PC-3 (cell line): ENCODE data around the gene ZNF346. TPM values are rescaled to one million over a fixed set of nuclear protein-coding genes. Genes with fewer than 3 reads are reported as not detected.

Experiments used
- ATAC-seq: fragments of 200-7000 bp; cut with Tn5 transposase; 2 replicates; pipeline ENCODE4 v1.9.1; 2020; ENCODE audit warnings: mild to moderate bottlenecking, moderate library complexity
- BruUV-seq: library from RNA; stranded (reverse); fragments of 400-500 nt; replicated peaks from 2 replicates; lab custom pipeline; 2021; lab: Mats Ljungman, UMichigan
- CTCF ChIA-PET: fragments of 300-600 bp; sonication (Branson Sonifier 250); formaldehyde crosslinking; loops from one replicate; lab custom pipeline; 2022; ENCODE audit warnings: antibody characterized with exemption; lab: Charles Lee
- POLR2A ChIA-PET: fragments of 300-600 bp; sonication (Branson Sonifier 250); formaldehyde crosslinking; loops from one replicate; lab custom pipeline; 2022; ENCODE audit warnings: antibody characterized with exemption; ENCODE audit not compliant: unreplicated experiment; lab: Charles Lee
- DNase-seq: peaks from one replicate; pipeline ENCODE4 v3.0.0-alpha.2; 2015
- H2AFZ ChIP-seq: fragments of 300-600 bp; sonication (generic); 2 replicates; pipeline ENCODE4 v1.6.0; 2016; ENCODE audit warnings: antibody characterized with exemption, low read length
- H3F3A ChIP-seq: fragments of 300-600 bp; sonication (generic); one replicate; pipeline ENCODE4 v1.6.0; 2017; ENCODE audit warnings: antibody characterized with exemption, low read length, control low read depth, mild to moderate bottlenecking; ENCODE audit not compliant: unreplicated experiment
- H3K27ac ChIP-seq: fragments of 300-600 bp; sonication (generic); 2 replicates; pipeline ENCODE4 v1.5.1; 2016; ENCODE audit warnings: mild to moderate bottlenecking, low read length
- H3K27me3 ChIP-seq: fragments of 300-600 bp; sonication (generic); 2 replicates; pipeline ENCODE4 v1.6.1; 2016; ENCODE audit warnings: low read length, mixed read lengths
- H3K36me3 ChIP-seq: fragments of 300-600 bp; sonication (generic); 2 replicates; pipeline ENCODE4 v1.6.1; 2016; ENCODE audit warnings: low read depth, mixed run types, low read length, mixed read lengths
- H3K4me1 ChIP-seq: fragments of 300-600 bp; sonication (generic); 2 replicates; pipeline ENCODE4 v1.5.1; 2016; ENCODE audit warnings: low read length; ENCODE audit not compliant: insufficient read depth
- H3K4me2 ChIP-seq: fragments of 300-600 bp; sonication (generic); 2 replicates; pipeline ENCODE4 v1.6.0; 2016; ENCODE audit warnings: low read length
- H3K4me3 ChIP-seq: fragments of 300-600 bp; sonication (generic); 2 replicates; pipeline ENCODE4 v1.5.1; 2016; ENCODE audit warnings: mild to moderate bottlenecking, low read length, mixed read lengths
- H3K79me2 ChIP-seq: fragments of 300-600 bp; sonication (generic); 2 replicates; pipeline ENCODE4 v1.6.1; 2017; ENCODE audit warnings: low read length, mixed read lengths
- H3K9ac ChIP-seq: fragments of 300-600 bp; sonication (generic); 2 replicates; pipeline ENCODE4 v1.6.0; 2016; ENCODE audit warnings: mild to moderate bottlenecking, low read length
- H3K9me2 ChIP-seq: fragments of 300-600 bp; sonication (generic); replicated peaks from 2 replicates; pipeline ENCODE4 v1.6.1; 2016; ENCODE audit warnings: mixed run types, low read length, mixed read lengths
- H3K9me3 ChIP-seq: fragments of 300-600 bp; sonication (generic); 2 replicates; pipeline ENCODE4 v1.6.1; 2016; ENCODE audit warnings: low read length, mixed read lengths
- H4K20me1 ChIP-seq: fragments of 300-600 bp; sonication (generic); 2 replicates; pipeline ENCODE4 v1.6.1; 2016; ENCODE audit warnings: low read length, mixed read lengths
- EZH2 ChIP-seq: fragments of 300-600 bp; sonication (generic); IDR thresholded peaks from one replicate; pipeline ENCODE4 v1.6.1; 2017; ENCODE audit warnings: antibody characterized with exemption, mild to moderate bottlenecking, low read length; ENCODE audit not compliant: unreplicated experiment
- EZH2phosphoT487 ChIP-seq: fragments of 300-600 bp; sonication (generic); IDR thresholded peaks from 2 replicates; pipeline ENCODE4 v1.6.1; 2018; ENCODE audit warnings: mild to moderate bottlenecking, antibody characterized with exemption, low read length, borderline replicate concordance
- intact Hi-C: fragments of 100-400 bp; cut with micrococcal nuclease; formaldehyde crosslinking; loops from 2 replicates; pipeline ENCODE4 v1.9.0; 2023
- total RNA-seq: library from RNA; depleted of rRNA; stranded (reverse); fragments of >200 nt; gene quantifications from 2 replicates; pipeline ENCODE4 v1.2.3, GENCODE V29; 2014
- TF ChIP-seq, protein P1 (sequence below): fragments of 300-600 bp; sonication (generic); conservative IDR thresholded peaks from 2 replicates; pipeline ENCODE4 v1.5.1; 2017; ENCODE audit warnings: antibody characterized with exemption, low read depth, mild to moderate bottlenecking, low read length

The ZNF346 gene
- total RNA-seq, 1 experiment from 2014 or later, result 38.9 TPM

DNA sequence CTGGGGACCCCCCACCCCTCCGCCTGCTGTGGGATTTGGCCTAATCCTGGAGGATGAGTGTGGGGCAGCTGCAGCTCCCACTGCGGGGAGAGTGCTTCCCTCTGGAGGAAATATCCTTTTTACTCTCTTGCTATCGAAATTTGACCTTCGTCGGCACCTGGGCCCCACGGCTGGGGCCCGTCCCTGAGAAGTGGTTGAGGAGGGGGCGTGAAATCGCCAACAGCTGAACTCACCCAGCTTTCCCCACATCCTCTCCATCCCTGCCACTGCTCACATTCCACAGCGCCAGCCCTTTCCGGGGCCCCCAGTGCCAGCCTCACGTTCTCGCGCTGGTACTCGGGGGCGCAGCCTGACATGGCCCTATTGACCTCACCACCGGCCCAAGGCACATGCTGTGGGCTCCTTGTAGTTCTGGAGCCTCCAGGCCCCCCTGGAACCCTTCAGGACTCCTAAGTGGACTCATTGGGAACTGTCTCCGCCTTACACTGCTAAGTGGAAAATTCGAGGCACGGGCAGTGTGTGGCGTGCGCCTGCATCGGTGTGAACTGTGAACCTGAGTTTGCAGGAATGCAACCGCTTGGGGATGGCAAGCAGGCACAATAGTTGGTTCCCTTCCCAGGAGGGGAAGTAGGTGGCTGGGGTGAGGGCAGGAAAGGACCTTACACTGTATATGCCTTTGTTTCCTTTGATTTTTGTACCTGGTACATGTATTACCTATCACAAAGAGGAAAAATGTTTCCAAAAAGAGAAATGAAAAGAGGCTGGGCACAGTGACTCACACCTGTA lies 83.4 kb downstream of the ZNF346 start:
- Histone ChIP-seq H2AFZ (no peak overlapping the region), H3K9ac (no peak overlapping the region), H3K9me3 (no peaks in the 10 kb centered on the region), H4K20me1 (no peaks in the 10 kb centered on the region), H3K79me2 (no peaks in the 10 kb centered on the region), H3F3A (no peaks in the 10 kb centered on the region), H3K9me2 (no peaks in the 10 kb centered on the region), H3K27ac (no peak overlapping the region), H3K4me3 (no peak overlapping the region), H3K4me2 (no peak overlapping the region), H3K4me1 (no peaks in the 10 kb centered on the region; the same call in 1 of the 2 replicates), H3K27me3 (no peaks in the 10 kb centered on the region), H3K36me3 (no peaks in the 10 kb centered on the region)
- TF ChIP-seq EZH2phosphoT487 (no peak), EZH2 (no peak)
- TF ChIP-seq, protein P1, sequence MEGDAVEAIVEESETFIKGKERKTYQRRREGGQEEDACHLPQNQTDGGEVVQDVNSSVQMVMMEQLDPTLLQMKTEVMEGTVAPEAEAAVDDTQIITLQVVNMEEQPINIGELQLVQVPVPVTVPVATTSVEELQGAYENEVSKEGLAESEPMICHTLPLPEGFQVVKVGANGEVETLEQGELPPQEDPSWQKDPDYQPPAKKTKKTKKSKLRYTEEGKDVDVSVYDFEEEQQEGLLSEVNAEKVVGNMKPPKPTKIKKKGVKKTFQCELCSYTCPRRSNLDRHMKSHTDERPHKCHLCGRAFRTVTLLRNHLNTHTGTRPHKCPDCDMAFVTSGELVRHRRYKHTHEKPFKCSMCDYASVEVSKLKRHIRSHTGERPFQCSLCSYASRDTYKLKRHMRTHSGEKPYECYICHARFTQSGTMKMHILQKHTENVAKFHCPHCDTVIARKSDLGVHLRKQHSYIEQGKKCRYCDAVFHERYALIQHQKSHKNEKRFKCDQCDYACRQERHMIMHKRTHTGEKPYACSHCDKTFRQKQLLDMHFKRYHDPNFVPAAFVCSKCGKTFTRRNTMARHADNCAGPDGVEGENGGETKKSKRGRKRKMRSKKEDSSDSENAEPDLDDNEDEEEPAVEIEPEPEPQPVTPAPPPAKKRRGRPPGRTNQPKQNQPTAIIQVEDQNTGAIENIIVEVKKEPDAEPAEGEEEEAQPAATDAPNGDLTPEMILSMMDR, result no peak
- no TSS peak for BruUV-seq
- intact Hi-C loops, result no loop called here
- ATAC-seq (no peak), DNase-seq (no peak)
- CTCF ChIA-PET, result no interaction called here
- POLR2A ChIA-PET, result no interaction called here

DNA sequence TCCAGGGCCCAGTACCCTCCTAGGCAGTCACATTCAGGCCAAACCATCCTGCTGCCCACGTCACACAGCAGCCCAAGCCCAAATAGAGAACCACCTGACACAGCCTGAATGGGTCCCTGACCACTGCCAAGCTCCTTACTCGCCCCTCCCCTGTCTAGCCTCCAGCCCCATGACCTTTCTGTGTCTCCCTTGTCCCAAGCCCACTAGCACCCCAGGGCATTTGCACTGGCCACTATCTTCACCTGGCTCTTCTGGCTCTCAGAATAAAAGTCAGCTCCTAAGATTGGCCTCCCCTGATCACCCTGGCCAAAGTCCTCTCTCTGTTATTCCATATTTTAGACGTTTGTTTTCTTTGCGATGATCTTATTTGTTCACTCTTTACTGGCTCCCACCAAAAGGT lies 84.7 kb downstream of the ZNF346 start:
- H3K4me2 ChIP-seq, result no peak overlapping the region
- H2AFZ ChIP-seq, result no peak overlapping the region
- TF ChIP-seq, protein P1, result no peak
- TF ChIP-seq EZH2phosphoT487, result no peak
- TF ChIP-seq EZH2, result no peak
- ChIA-PET POLR2A (no interaction called here), CTCF (no interaction called here)
- H3F3A ChIP-seq, result no peaks in the 10 kb centered on the region
- H3K9me2 ChIP-seq, result no peaks in the 10 kb centered on the region
- H3K9ac ChIP-seq, result no peak overlapping the region
- no peak overlapping the region for H3K27ac ChIP-seq
- intact Hi-C loops, result no loop called here
- ATAC-seq (no peak), DNase-seq (no peak)
- H3K4me3 ChIP-seq, result no peak overlapping the region
- H3K9me3 ChIP-seq, result no peaks in the 10 kb centered on the region
- no peaks in the 10 kb centered on the region for H3K79me2 ChIP-seq
- no peaks in the 10 kb centered on the region for H3K36me3 ChIP-seq
- no peaks in the 10 kb centered on the region for H3K27me3 ChIP-seq
- H4K20me1 ChIP-seq, result no peaks in the 10 kb centered on the region
- no TSS peak for BruUV-seq
- H3K4me1 ChIP-seq, result no peaks in the 10 kb centered on the region

DNA sequence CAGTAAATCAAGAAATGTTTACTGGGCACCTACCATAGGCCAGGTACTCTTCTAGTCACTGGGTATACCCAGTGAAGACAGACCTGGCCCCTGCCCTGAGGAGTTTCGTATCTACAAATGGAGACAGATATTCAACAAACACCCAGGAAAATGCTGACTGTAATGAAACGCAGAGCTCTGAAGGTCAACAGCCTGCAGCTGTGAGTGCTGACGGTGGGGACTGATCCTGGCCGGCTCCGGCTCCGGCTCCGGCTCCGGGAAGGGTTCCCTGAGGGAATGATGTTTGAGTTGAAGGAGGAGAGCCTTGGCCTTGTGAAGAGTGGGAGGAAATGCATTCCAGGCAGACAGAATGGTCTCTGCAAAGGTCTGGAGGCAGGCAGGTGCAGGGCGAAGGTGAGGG lies 87.3 kb downstream of the ZNF346 start:
- Histone ChIP-seq H3K27me3 (no peaks in the 10 kb centered on the region), H3K4me3 (no peak overlapping the region), H4K20me1 (no peaks in the 10 kb centered on the region), H3K36me3 (no peaks in the 10 kb centered on the region), H3K27ac (no peak overlapping the region), H3K79me2 (no peaks in the 10 kb centered on the region), H3K4me2 (no peak overlapping the region), H3K9ac (no peak overlapping the region), H3F3A (no peaks in the 10 kb centered on the region), H2AFZ (no peak overlapping the region), H3K9me2 (no peaks in the 10 kb centered on the region), H3K4me1 (no peaks in the 10 kb centered on the region), H3K9me3 (no peaks in the 10 kb centered on the region)
- TF ChIP-seq EZH2 (no peak), EZH2phosphoT487 (no peak)
- TF ChIP-seq, protein P1, result no peak
- ATAC-seq (no peak), DNase-seq (no peak)
- CTCF ChIA-PET, result interaction anchor here (0.6 to 1.3 kb wide), 3 partner anchors 38 to 424 kb away, joined by 3 to 10 read pairs (median 5); no protein-coding TSS in a partner anchor
- intact Hi-C loops, result loop anchor here (5.0 kb wide), 2 partner anchors 392 to 453 kb away; no protein-coding TSS in a partner anchor
- POLR2A ChIA-PET, result no interaction called here
- BruUV-seq, result no TSS peak
